Colonic mucosa (tissue), 4 donors: Measurements from ENCODE around the gene STX2. TPM values are rescaled to one million over a fixed set of nuclear protein-coding genes. Genes with fewer than 3 reads are reported as not detected.
A peak's percentile ranks its signal among the peaks of the same experiment; 100 is the strongest.

Experiments used
- DNase-seq: peaks from one replicate; pipeline ENCODE4 v3.0.0-alpha.2; 2020
- H3K27ac ChIP-seq: fragments of 200-600 bp; one replicate; pipeline ENCODE4 v1.8.0; 2021
- H3K27me3 ChIP-seq: fragments of 200-600 bp; one replicate; pipeline ENCODE4 v1.8.0; 2021
- H3K36me3 ChIP-seq: fragments of 200-600 bp; one replicate; pipeline ENCODE4 v1.8.0; 2021
- H3K4me1 ChIP-seq: fragments of 200-600 bp; one replicate; pipeline ENCODE4 v1.8.0; 2021; ENCODE audit warnings: mild to moderate bottlenecking
- H3K4me3 ChIP-seq: fragments of 200-600 bp; one replicate; pipeline ENCODE4 v1.8.0; 2021
- H3K9ac ChIP-seq, 2 donors: one replicate each; pipeline ENCODE4 v1.7.0; 2013; ENCODE audit warnings: control low read depth in 2 of 2, low read depth in 2 of 2, low read length in 2 of 2
- H3K9me3 ChIP-seq: fragments of 200-600 bp; one replicate; pipeline ENCODE4 v1.8.0; 2021
- intact Hi-C: fragments of 100-400 bp; cut with DNase I; formaldehyde crosslinking; loops from one replicate; pipeline ENCODE4 v1.14.1; 2022
- total RNA-seq, 2 donors: library from RNA; stranded (reverse); fragmentation: NEBNext Ultra II Directional in 1 of 2; extraction: Animal tissue kit (Norgen Biotek cat#: 25700) in 1 of 2; gene quantifications; one replicate each; pipeline ENCODE4 v1.2.1, GENCODE V29; 2021
- TF ChIP-seq, protein P1 (sequence below): fragments of 200-600 bp; IDR thresholded peaks from one replicate; pipeline ENCODE4 v1.8.0; 2022; ENCODE audit warnings: antibody characterized with exemption, mild to moderate bottlenecking
- donor health status: healthy.
- donor health status: DM: no; HTN: no; CAD: no.
- donor health status: DM: no; HTN: no; CAD: no.

Gene STX2
- total RNA-seq, 2 donors from 2014 or later, result 2.1 to 4.8 TPM

DNA sequence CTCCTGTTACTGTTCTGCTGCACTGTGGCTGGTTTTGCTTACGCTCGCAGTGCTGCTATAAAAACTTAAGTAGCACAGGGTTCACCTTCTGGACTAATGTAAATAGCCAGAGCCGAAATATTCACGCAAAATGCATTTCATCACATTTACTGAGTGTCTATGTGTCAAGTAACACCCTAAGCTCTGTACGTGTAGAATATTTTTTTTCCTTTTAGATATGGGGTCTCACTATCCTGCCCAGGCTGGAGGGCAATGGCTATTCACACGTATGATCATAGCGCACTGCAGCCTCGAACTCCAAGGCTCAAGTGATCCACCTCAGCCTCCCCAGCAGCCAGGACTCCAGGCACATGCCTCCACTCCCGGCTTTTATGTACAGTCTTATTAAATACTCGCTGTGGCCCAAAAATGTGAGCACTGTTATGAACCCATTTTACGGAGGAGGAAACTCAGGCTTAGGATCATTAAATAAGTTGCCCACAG is 62.2 kb downstream of the STX2 start:
- no peak overlapping the region for H3K4me3 ChIP-seq
- no peaks in the 10 kb centered on the region for H3K27me3 ChIP-seq
- no peak overlapping the region for H3K9ac ChIP-seq
- no peak overlapping the region for H3K27ac ChIP-seq
- H3K36me3 ChIP-seq, result no peaks in the 10 kb centered on the region
- TF ChIP-seq, protein P1, sequence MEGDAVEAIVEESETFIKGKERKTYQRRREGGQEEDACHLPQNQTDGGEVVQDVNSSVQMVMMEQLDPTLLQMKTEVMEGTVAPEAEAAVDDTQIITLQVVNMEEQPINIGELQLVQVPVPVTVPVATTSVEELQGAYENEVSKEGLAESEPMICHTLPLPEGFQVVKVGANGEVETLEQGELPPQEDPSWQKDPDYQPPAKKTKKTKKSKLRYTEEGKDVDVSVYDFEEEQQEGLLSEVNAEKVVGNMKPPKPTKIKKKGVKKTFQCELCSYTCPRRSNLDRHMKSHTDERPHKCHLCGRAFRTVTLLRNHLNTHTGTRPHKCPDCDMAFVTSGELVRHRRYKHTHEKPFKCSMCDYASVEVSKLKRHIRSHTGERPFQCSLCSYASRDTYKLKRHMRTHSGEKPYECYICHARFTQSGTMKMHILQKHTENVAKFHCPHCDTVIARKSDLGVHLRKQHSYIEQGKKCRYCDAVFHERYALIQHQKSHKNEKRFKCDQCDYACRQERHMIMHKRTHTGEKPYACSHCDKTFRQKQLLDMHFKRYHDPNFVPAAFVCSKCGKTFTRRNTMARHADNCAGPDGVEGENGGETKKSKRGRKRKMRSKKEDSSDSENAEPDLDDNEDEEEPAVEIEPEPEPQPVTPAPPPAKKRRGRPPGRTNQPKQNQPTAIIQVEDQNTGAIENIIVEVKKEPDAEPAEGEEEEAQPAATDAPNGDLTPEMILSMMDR, result no peak
- H3K9me3 ChIP-seq, result no peaks in the 10 kb centered on the region
- H3K4me1 ChIP-seq, result no peaks in the 10 kb centered on the region
- DNase-seq, result no peak
- intact Hi-C loops, result no loop called here

DNA sequence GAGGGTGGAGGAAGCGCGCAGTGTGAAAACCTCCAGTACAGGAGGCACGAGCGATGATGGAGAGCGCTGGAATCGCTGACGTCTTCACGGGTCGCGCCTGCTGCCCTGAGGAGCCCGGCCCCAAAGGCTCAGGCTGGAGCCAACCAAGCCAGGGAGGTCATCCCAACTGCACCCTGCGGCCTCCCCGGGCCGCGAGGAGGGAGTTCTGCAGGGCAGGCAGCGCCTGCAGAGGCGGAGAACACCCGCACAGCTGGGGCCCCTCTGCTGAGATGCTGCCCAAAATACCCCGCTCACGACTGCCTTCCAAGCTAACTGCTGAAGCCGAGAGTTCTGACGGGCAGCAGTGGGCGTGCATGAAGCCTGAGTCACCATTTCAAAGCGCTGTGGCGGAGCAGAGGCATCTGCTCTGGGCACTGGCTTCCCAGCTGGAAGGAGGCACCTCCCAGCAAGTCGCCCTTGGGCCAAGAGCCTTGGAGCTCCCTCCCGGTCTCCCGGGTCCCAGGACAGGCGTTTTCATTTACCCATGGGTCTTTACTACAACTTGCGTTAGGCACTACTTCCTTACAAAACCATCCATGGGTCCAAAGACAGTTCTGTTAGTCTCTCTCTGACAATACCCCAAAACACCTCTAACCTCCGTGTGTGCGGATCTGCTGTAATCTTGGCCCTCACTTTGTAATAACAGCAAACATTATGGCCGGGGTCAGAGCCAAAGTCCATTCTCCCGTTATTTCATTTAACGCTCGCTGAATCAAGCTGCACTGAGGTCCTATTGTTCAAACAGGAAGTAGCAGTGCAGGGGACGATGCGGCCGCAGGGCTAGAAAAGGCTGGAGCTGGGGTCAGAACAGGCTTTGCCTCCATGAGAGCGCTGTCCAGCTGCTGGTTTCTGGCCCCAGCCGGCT is 62.8 kb downstream of the STX2 start:
- Histone ChIP-seq H3K9ac (no peak overlapping the region), H3K4me3 (peak overlapping the region; percentile 19), H3K4me1 (no peaks in the 10 kb centered on the region), H3K36me3 (no peaks in the 10 kb centered on the region), H3K9me3 (no peaks in the 10 kb centered on the region), H3K27ac (no peak overlapping the region), H3K27me3 (no peaks in the 10 kb centered on the region)
- DNase-seq, result no peak
- intact Hi-C loops, result no loop called here
- TF ChIP-seq, protein P1, result no peak

DNA sequence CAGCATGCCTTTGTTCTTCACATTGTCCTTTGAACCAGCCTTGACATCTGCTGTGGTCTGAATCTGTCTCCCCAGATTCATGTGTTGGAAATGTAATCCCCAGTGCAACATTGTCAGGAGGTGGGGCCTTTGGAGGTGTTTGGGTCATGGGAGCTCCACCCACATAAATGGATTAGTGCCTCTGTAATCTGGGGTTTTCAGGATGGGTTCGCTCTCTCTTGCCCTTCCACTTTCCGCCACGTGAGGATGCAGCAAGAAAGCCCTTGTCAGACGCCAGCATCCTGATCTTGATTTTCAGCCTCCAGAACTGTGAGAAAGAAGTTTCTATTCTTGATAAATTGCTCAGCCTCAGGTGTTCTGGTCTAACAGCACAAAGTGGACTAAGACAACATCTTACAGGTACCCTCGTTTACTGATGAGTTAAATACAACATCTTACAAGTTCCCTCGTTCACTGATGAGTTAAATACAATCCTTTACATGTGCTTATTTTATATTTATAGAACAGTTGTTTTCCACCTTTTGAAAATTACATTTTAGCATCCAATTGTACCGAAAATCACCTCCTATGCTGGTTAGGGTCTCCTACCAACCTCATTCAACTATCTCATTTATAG is 68.5 kb downstream of the STX2 start:
- intact Hi-C loops, result no loop called here
- DNase-seq, result no peak
- Histone ChIP-seq H3K4me3 (no peak overlapping the region), H3K4me1 (no peaks in the 10 kb centered on the region), H3K9me3 (no peaks in the 10 kb centered on the region), H3K36me3 (no peaks in the 10 kb centered on the region), H3K27me3 (no peaks in the 10 kb centered on the region), H3K27ac (no peak overlapping the region), H3K9ac (no peak overlapping the region)
- TF ChIP-seq, protein P1, result no peak

DNA sequence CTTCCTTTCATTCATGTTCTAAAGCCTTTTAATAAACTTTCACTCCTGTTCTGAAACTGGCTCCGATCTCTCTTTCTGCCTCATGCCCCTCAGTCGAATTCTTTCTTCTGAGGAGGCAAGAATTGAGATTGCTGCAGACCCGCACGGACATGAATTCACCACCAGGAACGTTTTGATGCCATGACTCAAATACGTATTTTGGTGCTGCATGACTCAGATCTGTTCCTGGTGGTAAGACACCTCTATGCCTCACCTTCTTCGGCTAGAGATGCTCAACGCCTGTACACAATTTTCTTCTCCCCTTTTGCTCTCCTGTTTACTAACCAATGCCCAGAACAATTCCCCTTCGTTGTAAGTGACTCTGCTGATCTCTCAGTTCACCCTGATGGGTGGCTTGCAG is 70.9 kb downstream of the STX2 start:
- Histone ChIP-seq H3K9me3 (no peaks in the 10 kb centered on the region), H3K36me3 (no peaks in the 10 kb centered on the region), H3K9ac (no peak overlapping the region), H3K4me1 (no peaks in the 10 kb centered on the region), H3K4me3 (no peak overlapping the region), H3K27me3 (no peaks in the 10 kb centered on the region), H3K27ac (no peak overlapping the region)
- TF ChIP-seq, protein P1, result no peak
- DNase-seq, result no peak
- intact Hi-C loops, result no loop called here

DNA sequence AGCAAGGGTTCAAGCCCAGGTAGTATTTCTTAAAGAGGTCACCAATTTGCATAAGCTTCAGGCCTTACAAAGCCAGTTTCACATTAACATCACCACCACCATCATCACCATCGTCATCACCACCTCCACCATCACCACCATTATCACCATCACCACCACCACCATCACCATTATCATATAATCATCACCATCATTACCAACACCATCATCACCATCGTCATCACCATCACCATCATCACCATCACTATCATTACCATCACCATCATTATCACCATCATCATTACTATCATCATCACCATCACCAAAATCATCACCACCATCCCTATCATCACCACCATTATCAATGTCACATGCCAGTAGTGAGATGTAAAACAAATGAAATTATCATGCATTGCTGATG is 72.6 kb downstream of the STX2 start:
- H3K4me3 ChIP-seq, result no peak overlapping the region
- H3K9me3 ChIP-seq, result no peaks in the 10 kb centered on the region
- no peak for DNase-seq
- H3K9ac ChIP-seq, result no peak overlapping the region
- H3K4me1 ChIP-seq, result no peaks in the 10 kb centered on the region
- TF ChIP-seq, protein P1, result no peak
- no peaks in the 10 kb centered on the region for H3K36me3 ChIP-seq
- intact Hi-C loops, result no loop called here
- no peak overlapping the region for H3K27ac ChIP-seq
- H3K27me3 ChIP-seq, result no peaks in the 10 kb centered on the region
